LNCAP (cell line): ENCODE measurements around the gene KRT82.
A peak's percentile ranks its signal among the peaks of the same experiment; 100 is the strongest.

ENCODE experiments used
- TF ChIP-seq, protein P1 (sequence below): fragments of 450-650 bp; IDR thresholded peaks from 2 replicates; pipeline ENCODE4 v1.5.1; 2017; ENCODE audit warnings: mild to moderate bottlenecking

Gene KRT82

DNA sequence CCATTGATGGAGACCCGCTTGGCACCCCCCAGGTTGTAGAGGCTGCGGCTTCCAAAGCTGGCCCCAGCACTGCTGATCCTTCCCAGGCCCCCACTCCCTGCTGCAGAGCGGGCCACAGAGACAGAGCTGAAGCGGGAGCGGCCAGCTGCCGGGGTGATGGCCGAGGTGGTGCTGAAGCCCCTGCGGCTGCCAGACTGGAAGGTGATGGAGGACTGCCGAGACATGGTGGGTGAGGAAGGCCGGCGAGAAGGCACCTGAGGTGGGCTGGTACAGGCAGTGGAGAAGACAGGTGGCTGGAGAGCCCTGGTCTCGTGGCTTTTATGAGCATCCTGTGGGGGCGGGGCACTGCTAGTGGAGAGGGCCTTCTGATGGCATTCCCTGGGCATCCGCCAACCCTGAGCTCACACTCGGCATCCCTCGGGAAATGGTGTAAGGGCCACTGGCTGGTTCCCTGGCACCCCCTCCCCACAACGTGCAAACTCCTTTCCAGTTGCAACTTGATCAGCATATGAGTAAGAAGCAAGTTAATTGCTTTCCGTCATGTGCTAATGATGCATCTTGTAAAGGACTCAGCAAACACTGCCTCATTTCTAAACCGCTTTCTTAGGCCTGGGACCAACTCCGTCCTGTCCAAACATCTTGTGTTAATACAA, 28.1 kb upstream of the KRT82 start, which contains the start of gene KRT75:
Gene KRT75, minus strand, starts transcription at position 291 of the 653 bp plus-strand sequence. Its CDS starts 67 bp downstream, at position 224.
- TF ChIP-seq, protein P1, sequence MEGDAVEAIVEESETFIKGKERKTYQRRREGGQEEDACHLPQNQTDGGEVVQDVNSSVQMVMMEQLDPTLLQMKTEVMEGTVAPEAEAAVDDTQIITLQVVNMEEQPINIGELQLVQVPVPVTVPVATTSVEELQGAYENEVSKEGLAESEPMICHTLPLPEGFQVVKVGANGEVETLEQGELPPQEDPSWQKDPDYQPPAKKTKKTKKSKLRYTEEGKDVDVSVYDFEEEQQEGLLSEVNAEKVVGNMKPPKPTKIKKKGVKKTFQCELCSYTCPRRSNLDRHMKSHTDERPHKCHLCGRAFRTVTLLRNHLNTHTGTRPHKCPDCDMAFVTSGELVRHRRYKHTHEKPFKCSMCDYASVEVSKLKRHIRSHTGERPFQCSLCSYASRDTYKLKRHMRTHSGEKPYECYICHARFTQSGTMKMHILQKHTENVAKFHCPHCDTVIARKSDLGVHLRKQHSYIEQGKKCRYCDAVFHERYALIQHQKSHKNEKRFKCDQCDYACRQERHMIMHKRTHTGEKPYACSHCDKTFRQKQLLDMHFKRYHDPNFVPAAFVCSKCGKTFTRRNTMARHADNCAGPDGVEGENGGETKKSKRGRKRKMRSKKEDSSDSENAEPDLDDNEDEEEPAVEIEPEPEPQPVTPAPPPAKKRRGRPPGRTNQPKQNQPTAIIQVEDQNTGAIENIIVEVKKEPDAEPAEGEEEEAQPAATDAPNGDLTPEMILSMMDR = no peak

GRCh38 chr12:52433501-52434080, 27.5 kb upstream of the KRT82 start:
- TF ChIP-seq, protein P1 = no peak

- TF ChIP-seq, protein P1 = no peak
These were observed 26.5 kb upstream of the KRT82 start for GRCh38 chr12:52432559-52433207.

GRCh38 chr12:52428121-52428520, 22.0 kb upstream of the KRT82 start:
- TF ChIP-seq, protein P1 = peak; percentile 39; the same call in 1 of the 2 replicates

DNA sequence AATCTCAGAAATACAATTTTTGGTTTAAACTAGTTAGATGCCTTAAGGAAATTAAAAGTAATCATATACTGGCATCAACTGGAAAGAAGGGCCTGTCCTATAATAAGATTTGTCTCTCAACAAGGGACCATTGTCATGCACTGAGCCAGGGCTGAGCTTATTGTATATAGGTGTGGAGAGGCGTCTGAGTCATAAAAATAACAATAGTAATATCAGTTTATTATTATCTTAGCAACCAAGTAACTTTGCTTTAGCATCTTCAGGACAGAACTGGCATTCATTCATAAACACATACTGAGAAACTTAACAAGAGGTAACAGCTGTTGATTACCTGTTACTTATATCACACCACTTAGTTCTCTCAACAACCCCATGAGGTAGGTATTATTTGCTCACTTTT, 20.9 kb upstream of the KRT82 start:
- TF ChIP-seq, protein P1 = no peak

DNA sequence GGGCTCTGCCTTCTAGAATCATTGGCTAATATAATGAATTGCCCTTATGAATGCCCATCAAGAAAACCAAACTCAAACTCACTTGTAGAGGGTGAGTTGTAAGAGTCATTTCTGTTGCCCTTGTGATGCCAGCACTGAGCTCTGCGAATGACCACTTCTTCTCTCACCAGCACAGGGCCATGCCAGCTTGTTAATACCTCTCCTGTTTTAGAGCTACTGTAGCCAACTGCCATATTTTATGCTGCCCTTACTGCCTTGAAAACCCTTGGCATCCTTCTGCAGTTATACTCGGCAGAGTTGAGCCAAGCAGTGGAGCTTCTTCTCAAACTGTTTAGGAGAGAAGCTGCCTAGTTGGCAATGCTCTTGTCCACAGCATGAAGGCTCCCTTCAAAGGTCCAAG, 19.9 kb upstream of the KRT82 start:
- TF ChIP-seq, protein P1 = no peak

DNA sequence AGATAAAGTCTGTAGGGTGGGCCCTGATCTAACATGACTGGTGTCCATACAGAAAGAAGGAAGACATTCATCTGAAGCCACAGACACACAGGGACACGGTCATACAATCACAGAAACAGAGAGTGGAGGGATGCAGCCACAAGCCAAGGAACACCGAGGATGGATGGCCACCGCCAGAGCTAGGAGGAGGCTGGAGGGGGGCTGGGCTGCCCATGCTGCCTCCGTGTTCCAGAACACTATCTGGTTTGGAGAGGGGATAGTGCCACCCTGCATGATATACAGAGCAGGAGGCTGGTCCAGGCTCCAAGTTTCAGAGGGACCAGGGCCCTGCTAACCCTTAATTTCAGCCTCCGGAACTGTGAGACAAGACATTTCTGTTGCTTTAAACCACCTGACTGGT, 19.3 kb upstream of the KRT82 start:
- TF ChIP-seq, protein P1 = no peak
